ENCODE measurements around the gene ZC3H4. TPM values are rescaled to one million over a fixed set of nuclear protein-coding genes. Genes with fewer than 3 reads are reported as not detected.
A peak's percentile ranks its signal among the peaks of the same experiment; 100 is the strongest.

Gene ZC3H4
- total RNA-seq, 2 experiments from 2014 or later: 68.5 to 70.2 TPM

DNA sequence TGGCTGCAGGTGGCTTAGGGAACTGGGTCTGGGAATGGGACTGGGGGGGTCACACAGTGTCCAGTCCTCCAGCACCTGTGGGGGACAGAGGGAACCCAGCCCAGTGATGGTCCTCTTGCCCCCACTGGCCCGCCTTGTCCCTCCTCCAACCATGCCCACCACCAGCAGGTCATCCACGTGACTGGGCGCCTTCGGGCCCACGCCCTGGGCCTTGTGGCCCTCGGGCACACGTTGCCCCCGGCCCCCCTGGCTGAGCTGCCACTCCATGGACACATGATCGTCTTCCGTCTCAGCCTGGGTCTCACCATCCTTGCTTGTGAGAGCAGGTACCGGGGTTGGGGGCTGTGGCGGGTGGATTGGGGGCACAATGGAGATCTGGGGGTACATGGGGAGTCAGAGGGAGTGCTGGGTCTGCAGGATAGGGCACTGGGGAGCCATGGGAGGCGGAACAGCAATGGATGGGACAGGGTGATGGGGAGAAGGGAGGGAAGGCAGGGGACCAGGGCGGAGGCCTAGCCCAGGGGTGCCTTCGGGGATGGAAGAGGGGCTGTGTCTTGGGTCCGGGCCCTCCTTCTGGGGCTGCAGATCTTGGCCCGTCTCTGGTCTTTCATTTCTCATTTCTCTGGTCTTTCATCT, 74.2 kb downstream of the ZC3H4 start:
- H3K4me1 Mint-ChIP-seq (ENCODE audit: low read depth): peaks cover 8% of the 10 kb centered on the region
- no peaks in the 10 kb centered on the region for H3K27me3 Mint-ChIP-seq
- no peak overlapping the region for H3K4me3 Mint-ChIP-seq
- H3K36me3 Mint-ChIP-seq (ENCODE audit: low read depth): no peaks in the 10 kb centered on the region
- DNase-seq (no peak), ATAC-seq (no peak)
- TF ChIP-seq, protein P1, sequence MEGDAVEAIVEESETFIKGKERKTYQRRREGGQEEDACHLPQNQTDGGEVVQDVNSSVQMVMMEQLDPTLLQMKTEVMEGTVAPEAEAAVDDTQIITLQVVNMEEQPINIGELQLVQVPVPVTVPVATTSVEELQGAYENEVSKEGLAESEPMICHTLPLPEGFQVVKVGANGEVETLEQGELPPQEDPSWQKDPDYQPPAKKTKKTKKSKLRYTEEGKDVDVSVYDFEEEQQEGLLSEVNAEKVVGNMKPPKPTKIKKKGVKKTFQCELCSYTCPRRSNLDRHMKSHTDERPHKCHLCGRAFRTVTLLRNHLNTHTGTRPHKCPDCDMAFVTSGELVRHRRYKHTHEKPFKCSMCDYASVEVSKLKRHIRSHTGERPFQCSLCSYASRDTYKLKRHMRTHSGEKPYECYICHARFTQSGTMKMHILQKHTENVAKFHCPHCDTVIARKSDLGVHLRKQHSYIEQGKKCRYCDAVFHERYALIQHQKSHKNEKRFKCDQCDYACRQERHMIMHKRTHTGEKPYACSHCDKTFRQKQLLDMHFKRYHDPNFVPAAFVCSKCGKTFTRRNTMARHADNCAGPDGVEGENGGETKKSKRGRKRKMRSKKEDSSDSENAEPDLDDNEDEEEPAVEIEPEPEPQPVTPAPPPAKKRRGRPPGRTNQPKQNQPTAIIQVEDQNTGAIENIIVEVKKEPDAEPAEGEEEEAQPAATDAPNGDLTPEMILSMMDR (IDR thresholded peaks at IDR 0.05): no peak
- H3K9me3 Mint-ChIP-seq: no peaks in the 10 kb centered on the region
- intact Hi-C loops (cut with micrococcal nuclease): no loop called here
- no peak overlapping the region for H3K27ac Mint-ChIP-seq
- CTCF ChIA-PET: no interaction called here
- POLR2A ChIA-PET: interaction anchor here (0.6 kb wide), 1 partner anchor 17 kb away, joined by 3 read pairs; no protein-coding TSS in a partner anchor

- POLR2A ChIA-PET: interaction anchor here (0.9 to 1.6 kb wide), 3 partner anchors 10 to 61 kb away, joined by 3 to 4 read pairs (median 3); no protein-coding TSS in a partner anchor
- intact Hi-C loops (cut with micrococcal nuclease): no loop called here
- TF ChIP-seq, protein P1 (IDR thresholded peaks at IDR 0.05): no peak
- CTCF ChIA-PET: interaction anchor here (1.0 to 6.6 kb wide), 3 partner anchors 10 to 88 kb away, joined by 3 to 67 read pairs (median 3); no protein-coding TSS in a partner anchor
- H3K9me3 Mint-ChIP-seq: no peaks in the 10 kb centered on the region
- ATAC-seq (no peak), DNase-seq (no peak)
- no peaks in the 10 kb centered on the region for H3K36me3 Mint-ChIP-seq (ENCODE audit: low read depth)
- H3K27ac Mint-ChIP-seq: no peak overlapping the region
- peaks cover 1% of the 10 kb centered on the region for H3K27me3 Mint-ChIP-seq
- peaks cover 10% of the 10 kb centered on the region for H3K4me1 Mint-ChIP-seq (ENCODE audit: low read depth)
- no peak overlapping the region for H3K4me3 Mint-ChIP-seq
Observed at GRCh38 chr19:47037766-47038165, 75.8 kb downstream of the ZC3H4 start.

GRCh38 chr19:47036097-47036651, 77.4 kb downstream of the ZC3H4 start:
- TF ChIP-seq, protein P1 (IDR thresholded peaks at IDR 0.05): peak; percentile 9
- ChIA-PET CTCF (interaction anchor here (0.8 to 6.6 kb wide), 16 partner anchors 8 to 211 kb away, joined by 3 to 67 read pairs (median 4); partner anchors contain the start of gene NPAS1), POLR2A (interaction anchor here (1.0 to 1.6 kb wide), 5 partner anchors 11 to 76 kb away, joined by 3 to 4 read pairs (median 3); no protein-coding TSS in a partner anchor)
- Mint-ChIP-seq H3K4me1 (ENCODE audit: low read depth) (peaks cover 14% of the 10 kb centered on the region), H3K9me3 (no peaks in the 10 kb centered on the region), H3K36me3 (ENCODE audit: low read depth) (no peaks in the 10 kb centered on the region), H3K27ac (peak overlapping the region; percentile 82), H3K27me3 (peaks cover 3% of the 10 kb centered on the region), H3K4me3 (peak overlapping the region; percentile 79)
- DNase-seq (peak; percentile 49), ATAC-seq (no peak)
- intact Hi-C loops (cut with micrococcal nuclease): no loop called here

DNA sequence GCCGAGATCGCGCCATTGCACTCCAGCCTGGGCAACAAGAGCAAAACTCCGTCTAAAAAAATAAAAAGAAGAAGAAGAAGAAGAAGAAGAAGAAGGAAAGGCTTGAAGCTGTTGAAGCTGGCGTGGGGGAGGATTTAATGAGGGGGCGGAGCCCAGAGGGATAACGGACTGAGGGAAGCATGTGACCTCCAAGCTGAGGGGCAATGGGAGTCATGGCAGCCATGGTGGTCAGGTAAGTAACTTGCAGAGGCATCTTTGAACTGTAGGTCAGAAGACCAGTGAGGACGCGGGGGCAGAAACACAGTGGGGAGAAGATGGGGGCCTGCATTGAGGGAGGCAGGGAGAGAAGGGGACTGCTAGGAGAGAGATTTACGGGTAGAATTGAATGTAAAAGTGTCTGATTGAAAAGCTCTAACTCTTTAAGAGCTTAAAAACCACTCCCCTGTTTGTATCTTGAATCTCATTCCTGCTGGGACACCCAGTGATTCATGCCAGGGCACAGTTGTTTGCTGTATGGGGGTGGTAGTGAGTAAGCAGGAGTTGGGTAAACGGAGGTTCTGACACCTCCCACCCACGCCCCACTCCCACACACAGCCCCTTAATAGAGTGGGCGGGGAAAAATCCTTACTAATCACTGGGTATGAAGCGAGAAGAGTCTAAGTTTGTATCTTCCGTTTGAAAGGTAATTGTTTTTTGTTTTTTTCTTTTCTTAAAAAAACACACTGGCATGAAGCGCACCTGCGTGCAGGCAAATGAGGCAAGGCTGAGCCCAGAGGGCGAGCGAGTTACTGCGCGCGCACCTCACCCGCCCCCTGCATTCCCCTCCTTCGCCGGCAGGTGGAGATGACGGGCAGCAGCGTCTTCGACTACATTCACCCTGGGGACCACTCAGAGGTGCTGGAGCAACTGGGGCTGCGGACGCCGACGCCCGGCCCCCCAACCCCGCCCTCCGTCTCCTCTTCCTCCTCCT, 78.2 kb downstream of the ZC3H4 start:
- ATAC-seq (peak; percentile 98), DNase-seq (peak; percentile 96)
- Mint-ChIP-seq H3K9me3 (no peaks in the 10 kb centered on the region), H3K4me3 (peak overlapping the region; percentile 79), H3K27ac (peak overlapping the region; percentile 82), H3K4me1 (ENCODE audit: low read depth) (peaks cover 14% of the 10 kb centered on the region), H3K36me3 (ENCODE audit: low read depth) (no peaks in the 10 kb centered on the region), H3K27me3 (peaks cover 6% of the 10 kb centered on the region)
- CTCF ChIA-PET: interaction anchor here (0.6 to 6.6 kb wide), 18 partner anchors 9 to 271 kb away, joined by 3 to 67 read pairs (median 4); partner anchors contain the start of genes NPAS1 and ZC3H4
- TF ChIP-seq, protein P1 (IDR thresholded peaks at IDR 0.05): peak; percentile 97
- POLR2A ChIA-PET: interaction anchor here (1.0 to 1.5 kb wide), 4 partner anchors 12 to 77 kb away, joined by 3 to 4 read pairs (median 4); partner anchors contain the start of gene NPAS1
- intact Hi-C loops (cut with micrococcal nuclease): no loop called here
